Retinal pigment epithelial cell (primary cell): ENCODE results near the gene HS6ST1.

ENCODE experiments used
- DNase-seq: peaks from one replicate; pipeline ENCODE4 v3.0.0-alpha.2; 2010; ENCODE audit warnings: low read depth
- H3K4me3 ChIP-seq: 2 replicates; pipeline ENCODE4 v1.5.1; 2011; ENCODE audit warnings: mild to moderate bottlenecking, low read length, control low read depth, moderate library complexity
- TF ChIP-seq, protein P1 (sequence below): conservative IDR thresholded peaks from 2 replicates; pipeline ENCODE4 v1.5.1; 2011; ENCODE audit warnings: low read depth, low read length, control low read depth, inconsistent platforms

Gene HS6ST1

DNA sequence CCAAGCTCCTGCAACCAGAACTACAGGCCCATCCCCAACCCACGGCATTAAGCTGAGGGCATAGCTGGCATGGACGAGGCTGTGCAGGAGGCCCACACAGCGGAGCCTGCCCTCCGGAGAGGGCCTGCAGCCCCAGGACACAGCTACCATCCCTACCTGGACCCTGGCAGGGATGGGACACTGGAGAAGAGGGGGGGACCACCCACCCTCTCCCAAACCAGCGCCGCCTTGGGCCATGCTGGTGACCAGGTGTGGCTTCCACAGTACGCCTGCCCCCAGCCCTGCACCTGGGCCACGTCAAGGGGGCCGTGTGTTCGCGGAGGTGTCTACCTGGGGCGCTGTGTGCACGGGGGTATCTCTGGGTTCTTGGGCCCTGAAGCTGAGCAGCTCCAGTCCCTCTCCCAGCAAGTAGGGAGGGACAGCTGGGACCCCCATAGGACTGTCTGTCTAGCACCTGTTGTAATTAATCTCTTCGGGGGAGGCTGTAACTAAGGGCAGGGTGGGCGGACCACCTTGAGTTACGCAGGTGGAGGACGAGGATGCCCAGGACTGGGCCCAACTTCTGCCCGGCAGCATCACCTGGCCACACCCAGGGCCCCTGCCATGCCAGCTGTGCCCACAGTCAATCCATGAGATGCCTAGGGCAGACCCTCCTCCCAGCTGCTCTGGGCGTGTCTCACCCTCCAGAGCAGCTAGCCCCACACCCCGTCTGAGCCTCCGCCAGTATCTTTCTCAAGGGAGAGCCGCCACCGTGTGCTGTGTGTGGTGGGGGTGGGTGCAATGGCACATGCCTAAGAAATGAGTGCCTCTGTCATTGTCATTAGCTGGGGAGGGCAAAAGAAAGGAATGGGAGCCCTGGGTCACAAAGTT is 18.3 kb downstream of the HS6ST1 start:
- TF ChIP-seq, protein P1, sequence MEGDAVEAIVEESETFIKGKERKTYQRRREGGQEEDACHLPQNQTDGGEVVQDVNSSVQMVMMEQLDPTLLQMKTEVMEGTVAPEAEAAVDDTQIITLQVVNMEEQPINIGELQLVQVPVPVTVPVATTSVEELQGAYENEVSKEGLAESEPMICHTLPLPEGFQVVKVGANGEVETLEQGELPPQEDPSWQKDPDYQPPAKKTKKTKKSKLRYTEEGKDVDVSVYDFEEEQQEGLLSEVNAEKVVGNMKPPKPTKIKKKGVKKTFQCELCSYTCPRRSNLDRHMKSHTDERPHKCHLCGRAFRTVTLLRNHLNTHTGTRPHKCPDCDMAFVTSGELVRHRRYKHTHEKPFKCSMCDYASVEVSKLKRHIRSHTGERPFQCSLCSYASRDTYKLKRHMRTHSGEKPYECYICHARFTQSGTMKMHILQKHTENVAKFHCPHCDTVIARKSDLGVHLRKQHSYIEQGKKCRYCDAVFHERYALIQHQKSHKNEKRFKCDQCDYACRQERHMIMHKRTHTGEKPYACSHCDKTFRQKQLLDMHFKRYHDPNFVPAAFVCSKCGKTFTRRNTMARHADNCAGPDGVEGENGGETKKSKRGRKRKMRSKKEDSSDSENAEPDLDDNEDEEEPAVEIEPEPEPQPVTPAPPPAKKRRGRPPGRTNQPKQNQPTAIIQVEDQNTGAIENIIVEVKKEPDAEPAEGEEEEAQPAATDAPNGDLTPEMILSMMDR = no peak
- no peak for DNase-seq
- no peak overlapping the region for H3K4me3 ChIP-seq

DNA sequence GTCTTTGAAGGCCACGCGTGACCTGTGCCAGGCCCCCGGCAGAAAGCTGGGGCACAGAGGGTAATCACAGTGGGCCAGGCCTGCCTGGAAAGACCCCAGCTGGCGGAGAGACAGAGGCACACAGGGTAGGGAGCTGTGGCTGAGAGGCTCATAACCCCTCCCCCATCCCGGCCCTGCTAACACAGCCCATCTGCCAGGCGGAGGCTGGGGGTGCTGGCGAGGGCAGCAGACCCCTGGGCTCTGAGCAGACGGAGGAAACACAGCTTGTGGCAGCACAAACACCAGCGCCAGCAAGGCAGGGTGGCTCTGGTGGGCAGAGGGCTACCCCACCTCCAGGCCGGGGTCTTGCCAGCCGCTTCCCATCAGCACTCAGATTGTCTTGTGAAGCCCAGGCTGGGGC is 19.0 kb downstream of the HS6ST1 start:
- DNase-seq = no peak
- H3K4me3 ChIP-seq = no peak overlapping the region
- TF ChIP-seq, protein P1 = no peak

DNA sequence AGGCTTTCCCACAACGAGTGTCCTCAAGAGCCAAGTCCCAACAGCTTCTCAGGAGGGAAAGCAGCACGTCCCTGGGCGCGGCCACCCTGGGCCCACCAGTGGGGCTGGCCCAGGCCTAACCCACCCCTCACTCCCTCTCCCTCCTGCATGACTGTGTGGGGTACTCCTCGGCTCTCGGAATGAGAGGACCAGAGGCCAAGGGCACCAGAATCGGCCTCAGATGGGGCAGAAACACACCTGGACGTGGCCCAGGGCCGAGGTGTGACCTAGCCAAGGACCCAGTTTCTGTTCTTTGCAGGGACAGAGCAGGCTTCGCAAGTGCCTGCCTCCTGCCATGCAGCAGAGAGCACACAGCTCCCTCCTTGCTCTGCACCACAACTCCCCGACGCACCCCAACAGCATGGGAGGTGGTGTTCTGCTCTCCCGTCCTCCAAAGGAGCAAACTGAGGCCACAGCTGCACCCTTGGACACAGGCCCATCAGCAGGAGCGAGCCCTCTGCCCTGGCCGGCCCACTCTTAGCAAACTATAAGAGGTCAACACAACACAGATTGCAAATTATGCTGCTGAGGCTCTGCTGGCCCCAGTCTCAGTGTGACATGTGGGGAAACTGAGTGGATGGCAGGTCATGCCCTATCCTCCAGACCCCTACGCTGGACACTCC is 19.7 kb downstream of the HS6ST1 start:
- TF ChIP-seq, protein P1 = no peak
- no peak for DNase-seq
- no peak overlapping the region for H3K4me3 ChIP-seq

DNA sequence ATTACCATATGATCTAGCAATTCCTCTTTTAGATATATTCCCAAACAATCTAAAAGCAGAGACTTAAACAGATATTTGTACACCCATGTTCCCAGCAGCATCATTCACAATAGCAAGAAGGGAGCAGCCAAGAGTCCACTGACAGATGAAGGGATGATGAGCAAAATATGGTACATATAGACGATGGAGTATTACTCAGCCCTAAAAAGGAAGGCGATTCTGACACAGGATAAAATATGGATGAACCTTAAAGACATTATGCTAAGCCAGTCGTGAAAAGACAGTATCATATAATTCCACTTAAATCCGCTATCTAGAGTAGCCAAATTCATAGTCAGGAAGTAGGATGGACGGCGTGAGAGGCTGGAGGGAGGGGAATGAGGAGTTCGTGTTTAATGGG is 20.4 kb downstream of the HS6ST1 start:
- no peak for DNase-seq
- H3K4me3 ChIP-seq = no peak overlapping the region
- TF ChIP-seq, protein P1 = no peak

DNA sequence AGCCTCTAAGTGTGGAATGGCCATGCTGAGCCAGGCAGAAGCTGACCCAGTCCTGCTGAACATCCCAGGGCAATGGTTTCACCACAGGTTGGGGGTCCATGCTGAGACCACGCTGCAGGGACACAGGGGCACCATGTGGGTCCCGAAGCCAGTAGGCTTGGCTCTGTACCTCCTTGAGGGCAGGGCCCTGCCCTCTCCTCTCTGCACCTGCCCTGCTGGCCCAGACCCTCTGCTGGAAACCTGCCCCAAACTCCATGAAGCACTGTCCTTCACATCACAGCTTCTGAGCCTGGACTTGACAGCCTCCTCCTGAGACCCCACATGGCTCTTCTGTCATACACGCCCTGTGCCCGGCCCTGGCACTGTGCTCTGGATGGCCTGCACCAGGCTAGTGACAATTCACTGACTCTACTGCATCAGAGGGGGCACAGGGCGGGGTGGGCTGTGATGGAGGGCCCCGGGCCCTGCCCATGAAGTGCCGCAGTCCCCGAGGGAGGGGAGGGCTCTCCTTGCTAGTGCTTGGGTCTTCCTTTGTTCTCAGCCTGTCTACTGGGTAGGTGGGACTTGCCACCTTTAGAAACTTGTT is 24.7 kb downstream of the HS6ST1 start:
- H3K4me3 ChIP-seq = no peak overlapping the region
- TF ChIP-seq, protein P1 = no peak
- no peak for DNase-seq

DNA sequence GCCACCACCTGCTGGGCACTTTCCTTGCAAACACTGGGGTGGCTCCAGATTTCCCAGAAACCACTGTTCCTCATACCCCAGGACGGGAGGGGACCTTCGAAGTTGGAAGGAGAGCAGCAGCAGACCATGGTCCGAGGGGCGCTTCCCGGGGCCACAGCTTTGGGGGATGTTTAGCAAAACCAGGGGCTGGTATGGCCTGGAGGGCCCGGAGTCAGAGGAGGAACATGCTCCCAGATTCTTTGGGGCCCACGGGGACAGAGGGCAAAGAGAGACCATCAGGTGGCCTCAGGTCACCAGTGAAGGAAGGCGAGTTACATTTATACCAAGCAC is 25.3 kb downstream of the HS6ST1 start:
- H3K4me3 ChIP-seq = no peak overlapping the region
- TF ChIP-seq, protein P1 = no peak
- no peak for DNase-seq
